ENCODE data around the gene MCCD1. TPM values are rescaled to one million over a fixed set of nuclear protein-coding genes. Genes with fewer than 3 reads are reported as not detected.
A peak's percentile ranks its signal among the peaks of the same experiment; 100 is the strongest.
"Not testable (repeated sequence)": the region's sequence is repeated elsewhere in the genome, so short reads cannot be mapped to it uniquely, and the experiment has no call there.

Gene MCCD1, protein sequence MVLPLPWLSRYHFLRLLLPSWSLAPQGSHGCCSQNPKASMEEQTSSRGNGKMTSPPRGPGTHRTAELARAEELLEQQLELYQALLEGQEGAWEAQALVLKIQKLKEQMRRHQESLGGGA
- total RNA-seq = 0.15 TPM in 1 of 2 replicates, not detected in the other

GRCh38 chr6:31528821-31529328 is at the start of gene MCCD1:
MCCD1 (plus strand) TSS chr6:31528962; CDS start chr6:31529015, 53 bp downstream.
- DNase-seq (ENCODE audit: low read depth) = no peak

DNA sequence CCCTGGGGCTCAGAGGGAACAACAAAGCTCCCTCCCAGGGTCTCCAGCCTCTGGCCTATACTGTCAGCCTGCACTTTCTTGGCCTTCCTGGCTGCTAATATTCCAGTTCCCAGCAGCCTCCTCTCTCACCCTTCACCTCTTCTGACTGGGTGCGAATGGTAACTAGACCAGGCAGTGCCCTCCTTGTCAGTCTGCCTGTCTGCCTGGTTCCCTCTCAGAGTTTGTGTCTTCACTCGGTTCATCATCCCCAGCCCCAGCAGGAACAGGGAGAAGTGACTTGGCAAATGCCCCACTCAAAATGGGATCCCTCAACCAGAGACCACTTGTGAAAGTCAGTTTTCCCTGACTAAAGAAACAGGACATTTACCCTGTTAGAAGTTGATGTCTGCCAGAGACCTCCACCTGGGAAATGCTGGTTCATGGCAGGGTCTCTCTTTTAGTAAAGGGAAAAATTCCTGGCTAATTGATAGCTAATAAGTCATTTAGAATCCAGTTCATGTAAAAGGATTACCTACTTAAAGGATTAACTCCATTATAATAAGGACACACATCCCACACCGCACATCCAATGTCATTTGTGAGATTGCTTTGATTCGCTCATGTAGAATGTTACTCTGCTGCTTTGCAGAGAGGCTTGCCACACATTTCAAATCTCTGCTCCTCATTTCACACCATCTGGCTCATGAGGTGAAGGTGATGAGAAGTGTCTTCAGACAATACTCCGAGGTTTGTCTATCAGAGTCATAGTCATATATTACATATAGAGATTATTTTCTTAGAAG is 49.4 kb upstream of the MCCD1 start:
- DNase-seq (ENCODE audit: low read depth) = no peak

GRCh38 chr6:31479933-31480535 is 48.7 kb upstream of the MCCD1 start:
- DNase-seq (ENCODE audit: low read depth) = no peak

GRCh38 chr6:31480574-31480973 is 48.2 kb upstream of the MCCD1 start:
- no peak for DNase-seq (ENCODE audit: low read depth)

DNA sequence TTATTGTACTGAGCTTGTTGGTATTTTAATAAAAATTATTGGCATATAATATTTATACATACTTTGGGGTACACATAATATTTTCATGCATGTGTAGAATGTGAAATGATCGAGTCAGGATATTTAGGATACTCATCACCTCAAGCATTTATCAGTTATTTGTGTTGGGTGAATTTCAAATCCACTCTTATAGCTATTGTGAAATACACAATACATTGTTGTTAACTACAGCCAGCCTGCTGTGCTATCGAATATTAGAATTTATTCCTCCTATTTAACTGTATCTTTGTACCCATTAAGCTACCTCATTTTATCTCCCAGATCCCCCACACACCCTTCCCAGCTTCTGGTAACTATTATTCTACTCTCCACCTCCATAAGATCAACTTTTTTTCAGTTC is 45.4 kb upstream of the MCCD1 start:
- no peak for DNase-seq (ENCODE audit: low read depth)

- DNase-seq (ENCODE audit: low read depth) = no peak
Observed at GRCh38 chr6:31485055-31485454, 43.7 kb upstream of the MCCD1 start.

GRCh38 chr6:31486065-31486837 is 42.5 kb upstream of the MCCD1 start:
- DNase-seq (ENCODE audit: low read depth) = not testable (repeated sequence)

DNA sequence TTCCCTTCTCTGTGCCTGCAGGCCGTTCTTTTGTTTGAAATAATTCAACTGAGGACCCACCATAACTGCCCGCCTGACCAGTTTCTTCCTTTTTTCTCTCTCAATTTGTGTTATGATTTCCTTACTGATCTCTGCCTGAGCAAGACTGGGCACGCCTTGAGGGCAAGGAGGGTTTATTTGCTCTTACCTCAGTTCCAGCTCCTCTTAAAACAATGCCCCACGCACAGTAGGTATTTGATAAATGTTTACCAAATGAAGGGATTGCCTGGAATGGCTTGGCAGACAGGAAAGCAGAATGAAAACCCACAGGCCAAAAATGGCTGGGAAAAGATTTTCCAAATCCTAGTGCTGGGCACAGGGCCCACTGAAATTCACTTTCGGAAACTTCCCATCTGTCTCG is 41.1 kb upstream of the MCCD1 start:
- DNase-seq (ENCODE audit: low read depth) = not testable (repeated sequence)

- DNase-seq (ENCODE audit: low read depth) = no peak
Observed at GRCh38 chr6:31489086-31489485, 39.7 kb upstream of the MCCD1 start.

- no peak for DNase-seq (ENCODE audit: low read depth)
Observed at GRCh38 chr6:31490115-31490873, 38.5 kb upstream of the MCCD1 start.

DNA sequence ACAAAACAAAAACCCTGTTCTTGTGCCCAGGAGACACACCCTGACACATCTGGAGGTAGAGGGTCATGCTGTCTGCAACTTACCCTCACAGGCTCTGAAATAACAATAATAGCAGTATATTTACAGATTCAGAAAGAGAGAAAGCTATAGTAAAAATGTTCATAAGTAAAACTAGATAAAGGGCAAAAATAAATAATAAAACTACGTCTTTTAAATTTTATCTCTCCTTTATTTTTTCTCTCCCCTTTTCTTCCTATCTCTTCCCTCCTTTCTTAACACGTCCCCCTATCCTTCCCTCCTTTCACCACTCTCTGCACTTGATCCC is 35.2 kb upstream of the MCCD1 start:
- not testable (repeated sequence) for DNase-seq (ENCODE audit: low read depth)

GRCh38 chr6:31493875-31494694 is 34.7 kb upstream of the MCCD1 start:
- peak; percentile 59 for DNase-seq (ENCODE audit: low read depth)

DNA sequence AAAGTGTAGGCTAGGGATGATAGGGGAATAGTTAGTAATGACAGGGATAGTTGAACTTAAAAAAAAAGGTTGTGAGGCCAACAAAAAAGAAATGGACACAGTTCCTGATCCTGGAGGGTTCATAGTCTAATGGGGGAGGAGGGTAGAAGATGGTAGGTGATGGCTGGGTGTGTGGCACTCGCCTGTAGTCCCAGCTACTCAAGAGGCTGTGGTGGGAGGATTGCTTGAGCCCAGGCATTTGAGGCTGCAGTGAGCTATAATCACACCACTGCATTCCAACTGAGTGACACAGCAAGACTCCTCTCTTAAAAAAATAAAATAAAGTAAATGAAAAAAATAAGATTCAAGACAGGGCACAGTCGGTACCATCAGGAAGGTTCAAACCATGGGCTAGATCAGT is 33.2 kb upstream of the MCCD1 start:
- DNase-seq (ENCODE audit: low read depth) = peak; percentile 77

GRCh38 chr6:31496826-31497225 is 31.9 kb upstream of the MCCD1 start:
- not testable (repeated sequence) for DNase-seq (ENCODE audit: low read depth)

DNA sequence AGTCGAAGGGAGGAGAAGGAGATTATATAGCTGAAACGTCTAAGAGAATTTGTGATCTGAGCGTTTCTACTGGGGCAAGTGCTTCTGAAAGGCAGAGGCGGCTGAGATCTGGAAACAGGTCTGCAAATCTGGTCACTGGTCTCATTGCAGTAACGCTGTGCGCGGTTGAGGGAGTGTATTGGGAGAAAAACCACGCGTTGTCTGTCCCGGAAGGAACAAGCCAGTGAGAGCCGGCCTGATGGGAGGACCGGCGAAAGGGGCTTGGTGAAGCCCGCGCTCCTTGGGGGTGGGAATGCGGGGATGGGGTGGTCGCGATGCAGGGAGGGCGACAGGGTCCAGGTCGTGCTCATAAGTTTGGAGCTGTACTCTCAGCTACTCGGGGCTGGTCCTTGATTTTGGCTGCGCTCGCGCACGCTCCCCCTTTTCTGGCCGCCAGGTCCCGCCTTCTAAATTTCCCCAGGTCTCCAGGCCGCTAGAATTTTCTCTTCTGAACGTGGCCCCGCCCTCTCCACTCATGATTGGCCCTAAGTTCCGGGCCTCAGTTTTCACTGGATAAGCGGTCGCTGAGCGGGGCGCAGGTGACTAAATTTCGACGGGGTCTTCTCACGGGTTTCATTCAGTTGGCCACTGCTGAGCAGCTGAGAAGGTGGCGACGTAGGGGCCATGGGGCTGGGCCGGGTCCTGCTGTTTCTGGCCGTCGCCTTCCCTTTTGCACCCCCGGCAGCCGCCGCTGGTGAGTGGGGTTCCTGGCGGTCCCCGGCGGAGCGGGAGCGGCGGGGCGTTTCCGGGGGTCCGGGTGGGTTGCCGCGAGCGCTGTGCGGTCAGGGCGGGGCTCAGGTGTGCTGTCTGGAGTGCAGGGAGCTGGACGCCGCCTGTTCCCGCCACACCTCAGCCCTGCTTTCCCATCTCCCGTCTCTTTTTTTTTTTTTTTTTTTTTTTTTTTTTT is 31.0 kb upstream of the MCCD1 start, which contains the start of gene MICB:
Gene MICB (plus strand): TSS at position 615 of the 946 bp plus-strand sequence. CDS start 49 bp downstream, at position 664.
- peak; percentile 84 for DNase-seq (ENCODE audit: low read depth)

GRCh38 chr6:31498748-31499147 is 30.0 kb upstream of the MCCD1 start:
- DNase-seq (ENCODE audit: low read depth) = no peak

GRCh38 chr6:31499648-31500047 is 29.1 kb upstream of the MCCD1 start:
- DNase-seq (ENCODE audit: low read depth) = not testable (repeated sequence)

- DNase-seq (ENCODE audit: low read depth) = no peak
Observed at GRCh38 chr6:31502586-31502985, 26.2 kb upstream of the MCCD1 start.

- DNase-seq (ENCODE audit: low read depth) = not testable (repeated sequence)
Observed at GRCh38 chr6:31509036-31509435, 19.7 kb upstream of the MCCD1 start.
